ENCODE data around the gene OR7C1.
"Not testable (repeated sequence)": the region's sequence is repeated elsewhere in the genome, so short reads cannot be mapped to it uniquely, and the experiment has no call there.

The OR7C1 gene

DNA sequence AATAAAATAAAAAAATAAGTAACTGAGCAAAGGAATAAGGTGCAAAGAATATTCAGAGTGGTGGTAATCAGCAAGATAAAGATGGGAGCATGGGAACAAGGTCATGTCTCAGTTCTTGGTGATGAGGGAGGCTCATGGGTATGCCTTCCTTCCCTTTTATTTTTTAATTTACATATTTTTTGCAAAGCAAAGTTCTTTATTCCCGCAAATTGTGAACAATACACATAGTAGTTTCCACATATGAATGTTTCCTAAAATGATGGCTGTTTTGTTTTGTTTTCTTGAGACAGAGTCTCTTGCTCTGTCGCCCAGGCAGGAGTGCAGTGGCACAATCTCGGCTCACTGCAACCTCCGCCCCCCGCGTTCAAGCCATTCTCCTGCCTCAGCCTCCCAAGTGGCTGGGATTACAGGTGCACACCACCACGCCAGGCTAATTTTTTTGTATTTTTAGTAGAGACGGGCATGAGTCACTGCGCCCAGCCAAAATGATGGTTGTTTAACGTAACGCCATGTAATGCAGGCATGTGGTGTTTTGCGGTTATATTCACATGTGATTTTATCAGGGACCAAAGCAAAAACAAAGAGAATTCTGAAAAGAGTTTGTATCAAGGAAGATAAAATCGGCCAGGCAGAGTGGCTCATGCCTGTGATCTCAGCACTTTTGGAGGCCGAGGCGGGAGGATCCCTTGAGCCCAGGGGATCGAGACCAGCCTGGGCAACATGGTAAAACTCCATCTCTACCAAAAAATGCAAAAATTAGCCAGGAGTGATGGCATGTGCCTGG is 52.2 kb downstream of the OR7C1 start:
- TF ChIP-seq FOXP2 (optimal IDR thresholded peaks at IDR 0.05; ENCODE audit: borderline replicate concordance, extremely low read depth, extremely low read length, insufficient read depth): no peak
- no peak for TF ChIP-seq SIN3A (IDR thresholded peaks at IDR 0.05; ENCODE audit: borderline replicate concordance, insufficient read depth, low read length)
- TF ChIP-seq POLR2AphosphoS5 (IDR thresholded peaks at IDR 0.05; ENCODE audit: low read depth, low read length): no peak
- no peak for TF ChIP-seq TAF1 (IDR thresholded peaks at IDR 0.05; ENCODE audit: borderline replicate concordance, insufficient read depth, low read length)
- no peak for TF ChIP-seq REST (IDR thresholded peaks at IDR 0.05; ENCODE audit: insufficient read depth in 1 of 2, low read depth in 2 of 2, low read length in 2 of 2)

- TF ChIP-seq FOXP2 (optimal IDR thresholded peaks at IDR 0.05; ENCODE audit: borderline replicate concordance, extremely low read depth, extremely low read length, insufficient read depth) (no peak), SIN3A (IDR thresholded peaks at IDR 0.05; ENCODE audit: borderline replicate concordance, insufficient read depth, low read length) (no peak), REST (IDR thresholded peaks at IDR 0.05; ENCODE audit: insufficient read depth in 1 of 2, low read depth in 2 of 2, low read length in 2 of 2) (no peak), TAF1 (IDR thresholded peaks at IDR 0.05; ENCODE audit: borderline replicate concordance, insufficient read depth, low read length) (no peak), POLR2AphosphoS5 (IDR thresholded peaks at IDR 0.05; ENCODE audit: low read depth, low read length) (no peak)
Observed at GRCh38 chr19:14779151-14779550, 55.8 kb downstream of the OR7C1 start.

DNA sequence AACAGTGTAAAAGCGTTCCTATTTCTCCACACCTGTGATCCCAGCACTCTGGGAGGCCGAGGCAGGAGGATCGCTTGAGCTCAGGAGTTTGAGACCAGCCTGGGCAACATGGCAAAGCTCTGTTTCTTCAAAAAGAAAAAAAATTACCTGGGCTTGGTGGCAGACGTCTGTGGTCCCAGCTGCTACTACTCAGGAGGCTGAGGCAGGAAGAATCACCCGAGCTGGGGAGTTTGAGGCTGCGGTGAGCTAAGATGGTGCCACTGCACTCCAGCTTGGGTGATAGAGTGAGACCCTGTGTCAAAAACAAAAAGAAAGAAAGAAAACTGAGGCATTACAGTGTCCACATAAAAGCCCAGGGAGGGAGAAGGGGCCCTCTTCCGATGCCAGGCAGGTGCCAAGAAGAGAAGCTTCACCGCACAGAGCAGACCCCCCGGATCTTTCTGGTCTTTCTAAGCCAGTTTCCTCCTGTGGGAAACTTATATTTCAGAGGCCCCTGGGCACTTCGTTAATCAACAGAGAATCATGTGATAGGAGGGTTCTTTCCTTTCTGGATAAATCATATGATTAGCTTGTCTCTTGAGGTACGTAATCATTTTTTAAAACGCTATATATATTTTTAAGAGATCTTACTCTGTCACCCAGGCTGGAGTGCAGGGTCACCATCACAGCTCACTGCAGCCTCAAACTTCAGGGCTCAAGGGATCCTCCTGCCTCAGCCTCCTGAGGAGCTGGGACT is 56.7 kb downstream of the OR7C1 start, which contains the start of gene ADGRE2:
ADGRE2 (minus strand) TSS at position 451 of the 736 bp plus-strand sequence. CDS start 1,804 bp downstream, outside the sequence.
- not testable (repeated sequence) for TF ChIP-seq REST (IDR thresholded peaks at IDR 0.05; ENCODE audit: insufficient read depth in 1 of 2, low read depth in 2 of 2, low read length in 2 of 2); TAF1 (IDR thresholded peaks at IDR 0.05; ENCODE audit: borderline replicate concordance, insufficient read depth, low read length); SIN3A (IDR thresholded peaks at IDR 0.05; ENCODE audit: borderline replicate concordance, insufficient read depth, low read length)

DNA sequence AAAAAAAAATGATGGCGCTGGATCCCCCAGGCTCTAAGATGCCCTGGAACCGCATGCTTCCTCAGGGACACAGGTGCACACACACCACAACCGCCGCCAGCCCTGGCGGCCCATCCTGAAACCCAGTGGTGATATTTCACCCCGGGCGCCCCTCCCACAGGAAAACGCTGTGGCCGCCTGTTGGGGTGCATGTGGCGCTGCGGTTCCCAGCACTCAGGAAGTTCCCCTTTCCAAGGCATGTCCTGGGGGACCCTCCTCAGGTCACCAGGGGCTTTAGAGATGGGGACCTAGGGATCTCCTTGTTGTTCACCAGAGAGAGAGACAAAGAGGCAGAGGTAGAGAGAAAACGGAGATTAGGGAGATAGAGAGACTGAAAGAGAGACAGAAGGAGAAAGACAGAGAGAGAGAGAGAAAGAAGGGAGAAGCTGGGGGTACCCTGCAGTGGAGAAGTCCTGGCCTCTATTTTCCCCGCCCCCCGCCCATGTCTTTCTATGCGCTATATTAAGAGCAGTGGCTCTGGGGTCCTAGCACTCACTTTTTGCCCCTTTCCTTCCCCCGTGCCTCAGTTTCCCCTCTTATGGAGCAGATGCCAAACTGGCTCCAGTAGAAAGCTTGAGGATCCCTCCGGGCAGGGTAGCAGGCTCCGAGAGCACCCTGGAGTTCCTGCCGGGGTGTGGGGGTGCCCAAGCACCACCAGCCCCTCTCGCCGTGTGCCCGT is 59.0 kb downstream of the OR7C1 start:
- TF ChIP-seq REST (IDR thresholded peaks at IDR 0.05; ENCODE audit: insufficient read depth in 1 of 2, low read depth in 2 of 2, low read length in 2 of 2) (no peak), POLR2AphosphoS5 (IDR thresholded peaks at IDR 0.05; ENCODE audit: low read depth, low read length) (no peak), TAF1 (IDR thresholded peaks at IDR 0.05; ENCODE audit: borderline replicate concordance, insufficient read depth, low read length) (no peak), FOXP2 (optimal IDR thresholded peaks at IDR 0.05; ENCODE audit: borderline replicate concordance, extremely low read depth, extremely low read length, insufficient read depth) (no peak), SIN3A (IDR thresholded peaks at IDR 0.05; ENCODE audit: borderline replicate concordance, insufficient read depth, low read length) (no peak)
